ENCODE measurements around the gene IFITM1.

- no peak for TF ChIP-seq POLR2A (IDR thresholded peaks at IDR 0.05)
- TF ChIP-seq, protein P1, sequence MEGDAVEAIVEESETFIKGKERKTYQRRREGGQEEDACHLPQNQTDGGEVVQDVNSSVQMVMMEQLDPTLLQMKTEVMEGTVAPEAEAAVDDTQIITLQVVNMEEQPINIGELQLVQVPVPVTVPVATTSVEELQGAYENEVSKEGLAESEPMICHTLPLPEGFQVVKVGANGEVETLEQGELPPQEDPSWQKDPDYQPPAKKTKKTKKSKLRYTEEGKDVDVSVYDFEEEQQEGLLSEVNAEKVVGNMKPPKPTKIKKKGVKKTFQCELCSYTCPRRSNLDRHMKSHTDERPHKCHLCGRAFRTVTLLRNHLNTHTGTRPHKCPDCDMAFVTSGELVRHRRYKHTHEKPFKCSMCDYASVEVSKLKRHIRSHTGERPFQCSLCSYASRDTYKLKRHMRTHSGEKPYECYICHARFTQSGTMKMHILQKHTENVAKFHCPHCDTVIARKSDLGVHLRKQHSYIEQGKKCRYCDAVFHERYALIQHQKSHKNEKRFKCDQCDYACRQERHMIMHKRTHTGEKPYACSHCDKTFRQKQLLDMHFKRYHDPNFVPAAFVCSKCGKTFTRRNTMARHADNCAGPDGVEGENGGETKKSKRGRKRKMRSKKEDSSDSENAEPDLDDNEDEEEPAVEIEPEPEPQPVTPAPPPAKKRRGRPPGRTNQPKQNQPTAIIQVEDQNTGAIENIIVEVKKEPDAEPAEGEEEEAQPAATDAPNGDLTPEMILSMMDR (IDR thresholded peaks at IDR 0.05): no peak
Observed at GRCh38 chr11:359181-359714, 45.4 kb downstream of the IFITM1 start.
